H1 (cell line): ENCODE measurements around the gene ADRA2B. TPM values are rescaled to one million over a fixed set of nuclear protein-coding genes. Genes with fewer than 3 reads are reported as not detected.
A peak's percentile ranks its signal among the peaks of the same experiment; 100 is the strongest.

Experiments used
- CTCF ChIA-PET: fragments of 300-600 bp; sonication (Branson Sonifier 250); formaldehyde crosslinking; loops from one replicate; lab custom pipeline; 2021; ENCODE audit not compliant: partially characterized antibody; lab: Charles Lee
- POLR2A ChIA-PET: fragments of 300-600 bp; sonication (Branson Sonifier 250); formaldehyde crosslinking; loops from one replicate; lab custom pipeline; 2021; ENCODE audit warnings: inconsistent platforms; ENCODE audit not compliant: partially characterized antibody; lab: Charles Lee
- DNase-seq, 2 experiments: peaks; one replicate each; pipeline versions ENCODE4 v3.0.0 to v3.0.0-alpha.2; 2010 to 2022; ENCODE audit warnings: low spot score in 2 of 2, low read depth in 1 of 2, mixed read lengths in 1 of 2
- FAIRE-seq: peaks from 2 replicates; lab custom pipeline; 2011; peaks lifted over from hg19 to GRCh38; lab: Jason Lieb, UNC
- H2AFZ ChIP-seq: 2 replicates; pipeline ENCODE4 v1.8.1; 2012; ENCODE audit warnings: low read length, inconsistent platforms
- H2AK5ac ChIP-seq: 2 replicates; pipeline ENCODE4 v1.6.1; 2013; ENCODE audit warnings: low read depth, low read length
- H2BK120ac ChIP-seq: replicated peaks from 2 replicates; pipeline ENCODE3; 2013; ENCODE audit warnings: low read depth, low read length, inconsistent platforms
- H2BK12ac ChIP-seq: 2 replicates; pipeline ENCODE4 v1.6.1; 2013; ENCODE audit warnings: low read depth, low read length
- H2BK15ac ChIP-seq: 2 replicates; pipeline ENCODE4 v1.6.1; 2013; ENCODE audit warnings: low read length
- H2BK20ac ChIP-seq: 2 replicates; pipeline ENCODE4 v1.6.1; 2013; ENCODE audit warnings: low read length
- H2BK5ac ChIP-seq: 2 replicates; pipeline ENCODE4 v1.6.1; 2013; ENCODE audit warnings: low read depth, low read length
- H3K14ac ChIP-seq: 2 replicates; pipeline ENCODE4 v1.6.1; 2013; ENCODE audit warnings: inconsistent platforms; ENCODE audit not compliant: insufficient read length
- H3K18ac ChIP-seq: 2 replicates; pipeline ENCODE4 v1.6.1; 2013; ENCODE audit warnings: low read length; ENCODE audit errors: extremely low read depth
- H3K23ac ChIP-seq: 2 replicates; pipeline ENCODE4 v1.6.1; 2013; ENCODE audit warnings: inconsistent platforms; ENCODE audit not compliant: insufficient read length
- H3K23me2 ChIP-seq: 2 replicates; pipeline ENCODE4 v1.6.1; 2013; ENCODE audit warnings: low read depth, low read length
- H3K27ac ChIP-seq: 2 replicates; pipeline ENCODE4 v1.6.1; 2011; ENCODE audit warnings: low read depth, low read length, inconsistent platforms
- H3K27me3 ChIP-seq, 4 experiments: replicated peaks in 1 of 4; 1 replicate in 1 of 4; 2 replicates in 3 of 4; pipeline versions ENCODE4 v1.6.1 to v1.8.1; 2011 to 2013; ENCODE audit warnings: low read length in 3 of 4, mild to moderate bottlenecking in 3 of 4, inconsistent platforms in 2 of 4, mixed read lengths in 2 of 4, moderate library complexity in 1 of 4; ENCODE audit not compliant: control insufficient read depth in 3 of 4, insufficient read depth in 3 of 4; ENCODE audit errors: extremely low read depth in 1 of 4
- H3K36me3 ChIP-seq, 4 experiments: 2 replicates each; pipeline versions ENCODE4 v1.6.1 to v1.8.1; 2011 to 2013; ENCODE audit warnings: mild to moderate bottlenecking in 4 of 4, low read length in 3 of 4, moderate library complexity in 2 of 4, control low read depth in 1 of 4, inconsistent platforms in 1 of 4; ENCODE audit not compliant: insufficient read depth in 4 of 4, control insufficient read depth in 2 of 4
- H3K4ac ChIP-seq: replicated peaks from 2 replicates; pipeline ENCODE3; 2013; ENCODE audit warnings: low read length, low read depth, mixed read lengths, inconsistent platforms; ENCODE audit not compliant: insufficient read length
- H3K4me1 ChIP-seq, 4 experiments: replicated peaks in 1 of 4; 1 replicate in 1 of 4; 2 replicates in 3 of 4; pipeline versions ENCODE4 v1.6.1 to v1.8.1; 2011 to 2013; ENCODE audit warnings: low read length in 3 of 4, inconsistent platforms in 2 of 4, mixed read lengths in 1 of 4; ENCODE audit not compliant: insufficient read depth in 4 of 4, control insufficient read depth in 3 of 4
- H3K4me2 ChIP-seq, 2 experiments: 2 replicates each; pipeline versions ENCODE4 v1.6.1 to v1.8.1; 2011 to 2013; ENCODE audit warnings: low read depth in 2 of 2, low read length in 2 of 2, control low read depth in 1 of 2, inconsistent platforms in 1 of 2, mild to moderate bottlenecking in 1 of 2; ENCODE audit not compliant: insufficient read depth in 1 of 2
- H3K4me3 ChIP-seq, 4 experiments: fragments of 200-600, 300-600 bp in 1 of 4; sonication (generic), shearing (Covaris generic), sonication (Bioruptor Twin) in 1 of 4; 2 replicates each; pipeline versions ENCODE4 v1.5.1 to v1.8.1; 2011 to 2016; ENCODE audit warnings: low read length in 4 of 4, low read depth in 3 of 4, control low read depth in 2 of 4, inconsistent platforms in 2 of 4, mild to moderate bottlenecking in 2 of 4, mixed read lengths in 1 of 4, moderate library complexity in 1 of 4; ENCODE audit not compliant: insufficient read depth in 2 of 4; ENCODE audit errors: extremely low read depth in 1 of 4
- H3K56ac ChIP-seq: replicated peaks from 2 replicates; pipeline ENCODE3; 2013; ENCODE audit warnings: low read depth, mild to moderate bottlenecking, mixed read lengths, low read length, inconsistent platforms; ENCODE audit not compliant: insufficient read length
- H3K79me1 ChIP-seq: 2 replicates; pipeline ENCODE4 v1.6.1; 2013; ENCODE audit warnings: low read depth, low read length, control low read depth
- H3K79me2 ChIP-seq, 2 experiments: 2 replicates each; pipeline versions ENCODE4 v1.6.1 to v1.8.1; 2012 to 2013; ENCODE audit warnings: low read length in 2 of 2, mild to moderate bottlenecking in 2 of 2, inconsistent platforms in 1 of 2; ENCODE audit not compliant: insufficient read depth in 2 of 2, control insufficient read depth in 1 of 2
- H3K9ac ChIP-seq, 4 experiments: replicated peaks in 1 of 4; 1 replicate in 1 of 4; 2 replicates in 3 of 4; pipeline versions ENCODE4 v1.6.1 to v1.8.1; 2011 to 2013; ENCODE audit warnings: low read depth in 3 of 4, low read length in 3 of 4, control low read depth in 2 of 4, mild to moderate bottlenecking in 2 of 4, moderate library complexity in 2 of 4, inconsistent platforms in 1 of 4; ENCODE audit errors: extremely low read depth in 1 of 4
- H3K9me3 ChIP-seq, 2 experiments: 2 replicates each; pipeline versions ENCODE4 v1.6.1 to v1.8.1; 2012 to 2013; ENCODE audit warnings: mild to moderate bottlenecking in 2 of 2, moderate library complexity in 2 of 2, control low read depth in 1 of 2, inconsistent platforms in 1 of 2, low read depth in 1 of 2, low read length in 1 of 2, mixed read lengths in 1 of 2; ENCODE audit not compliant: insufficient read depth in 2 of 2
- H4K20me1 ChIP-seq, 2 experiments: replicated peaks in 1 of 2; 2 replicates each; pipeline versions ENCODE3 to v1.8.1; 2011 to 2013; ENCODE audit warnings: inconsistent platforms in 2 of 2, low read length in 2 of 2, mild to moderate bottlenecking in 1 of 2; ENCODE audit not compliant: insufficient read depth in 2 of 2, control insufficient read depth in 1 of 2
- H4K5ac ChIP-seq: 2 replicates; pipeline ENCODE4 v1.6.1; 2013; ENCODE audit warnings: low read length, low read depth, mixed read lengths, inconsistent platforms; ENCODE audit not compliant: insufficient read length
- H4K8ac ChIP-seq: 2 replicates; pipeline ENCODE4 v1.8.0; 2013; ENCODE audit warnings: mild to moderate bottlenecking, moderate library complexity, low read length, inconsistent platforms; ENCODE audit not compliant: insufficient read depth; ENCODE audit errors: extremely low read depth
- H4K91ac ChIP-seq: replicated peaks from 2 replicates; pipeline ENCODE3; 2013; ENCODE audit warnings: low read length, mixed read lengths, inconsistent platforms; ENCODE audit not compliant: insufficient read length
- CBX5 ChIP-seq: fragments of 300-800, 300-1000 bp; sonication (generic); IDR thresholded peaks from 2 replicates; pipeline ENCODE4 v1.7.1; 2016; ENCODE audit warnings: antibody characterized with exemption, low read length, low read depth
- CTCF ChIP-seq, 3 experiments: IDR thresholded peaks; 1 replicate in 2 of 3; 2 replicates in 1 of 3; pipeline versions ENCODE4 v1.5.1 to v1.6.1; 2011; ENCODE audit warnings: low read length in 3 of 3, mild to moderate bottlenecking in 3 of 3, inconsistent platforms in 2 of 3, low read depth in 1 of 3, moderate library complexity in 1 of 3; ENCODE audit not compliant: insufficient read depth in 1 of 3; ENCODE audit errors: control extremely low read depth in 1 of 3
- EGR1 ChIP-seq: IDR thresholded peaks from 2 replicates; pipeline ENCODE4 v1.6.1; 2011; ENCODE audit warnings: low read depth, low read length, borderline replicate concordance
- KDM1A ChIP-seq: fragments of 200-600, 300-600 bp; sonication (generic); IDR thresholded peaks from 2 replicates; pipeline ENCODE4 v1.7.1; 2016; ENCODE audit warnings: mild to moderate bottlenecking, low read length, borderline replicate concordance
- PHF8 ChIP-seq: fragments of 200-600 bp; sonication (generic); conservative IDR thresholded peaks from 2 replicates; pipeline ENCODE4 v1.7.1; 2012; ENCODE audit warnings: low read depth, mild to moderate bottlenecking, inconsistent platforms, low read length, moderate library complexity
- RNF2 ChIP-seq: fragments of 200-900, 300-1000 bp; sonication (generic); IDR thresholded peaks from 2 replicates; pipeline ENCODE4 v1.7.1; 2016; ENCODE audit warnings: borderline replicate concordance, low read depth, mild to moderate bottlenecking, antibody characterized with exemption, low read length; ENCODE audit not compliant: poor library complexity, severe bottlenecking; ENCODE audit errors: missing control alignments
- SRF ChIP-seq: IDR thresholded peaks from 2 replicates; pipeline ENCODE4 v1.6.1; 2011; ENCODE audit warnings: mild to moderate bottlenecking, low read depth, low read length, moderate library complexity
- TCF12 ChIP-seq: IDR thresholded peaks from 2 replicates; pipeline ENCODE4 v1.6.1; 2011; ENCODE audit warnings: low read depth, mild to moderate bottlenecking, low read length
- WGBS, 2 experiments: shearing (Covaris generic) in 1 of 2; methylation state at CpG; one replicate each; pipeline versions ENCODE4 v1.1.6 to v1.1.7; 2013 to 2015; ENCODE audit warnings: low lambda C conversion rate in 2 of 2, mixed read lengths in 2 of 2, inconsistent platforms in 1 of 2, low coverage in 1 of 2, missing lambda C conversion rate in 1 of 2; ENCODE audit not compliant: insufficient replicate concordance in 2 of 2, insufficient coverage in 1 of 2, insufficient read length in 1 of 2; ENCODE audit errors: extremely low coverage in 1 of 2, missing lambda C conversion rate in 1 of 2; 5-methylcytosine and 5-hydroxymethylcytosine counted together
- polyA plus RNA-seq, 7 experiments: library from polyadenylated mRNA; depleted of rRNA in 3 of 7; stranded (reverse) in 5 of 7; unstranded in 2 of 7; fragments of >200 nt in 5 of 7; fragments of 200-250 nt in 2 of 7; gene quantifications; 1 replicate in 5 of 7; 2 replicates in 1 of 7; 4 replicates in 1 of 7; pipeline versions ENCODE4 v1.2.1 to v1.2.3, GENCODE V29; 2011 to 2013; ENCODE audit warnings: missing spikeins in 2 of 7, mixed read lengths in 2 of 7
- total RNA-seq: library from RNA; stranded (reverse); fragmentation: NEBNext Ultra II Directional; extraction: Animal tissue kit (Norgen Biotek cat#: 25700); gene quantifications from 2 replicates; pipeline ENCODE4 v1.2.1, GENCODE V29; 2021

Gene ADRA2B
- total and polyA plus RNA-seq, 2 of the 8 experiments (the other 6 are each of a cell fraction or from before 2014, with no cell fraction given): 5.8 to 6.5 TPM

- no peaks in the 10 kb centered on the region for H3K27me3 ChIP-seq
- no peaks in the 10 kb centered on the region for H3K79me2 ChIP-seq
- no peak overlapping the region for H3K9ac ChIP-seq
- H3K18ac ChIP-seq: peak overlapping the region; percentile 38; the same call in 1 of the 2 replicates
- H3K79me1 ChIP-seq: no peaks in the 10 kb centered on the region
- DNase-seq: no peak
- H3K4me2 ChIP-seq: no peak overlapping the region
- H3K14ac ChIP-seq: no peak overlapping the region
- no peak overlapping the region for H3K4ac ChIP-seq
- H2AFZ ChIP-seq: no peak overlapping the region
- peaks cover 2% of the 10 kb centered on the region; the same call in 1 of the 2 replicates for H3K23me2 ChIP-seq
- H3K36me3 ChIP-seq: no peaks in the 10 kb centered on the region
- TF ChIP-seq CBX5 (no peak), CTCF (IDR thresholded peaks at IDR 0.05; ENCODE audit: control extremely low read depth in 1 of 3, insufficient read depth in 1 of 3, low read depth in 1 of 3, low read length in 3 of 3) (no peak), SRF (no peak), RNF2 (no peak), PHF8 (no peak), KDM1A (no peak), TCF12 (no peak), EGR1 (no peak)
- H3K4me3 ChIP-seq: no peak overlapping the region
- H2AK5ac ChIP-seq: no peak overlapping the region; the same call in 1 of the 2 replicates
- no peak for FAIRE-seq
- H4K20me1 ChIP-seq: no peaks in the 10 kb centered on the region
- peaks cover 0 to 26% (median 16%) of the 10 kb centered on the region in 4 experiments; a peak in 6 of 7 replicates for H3K4me1 ChIP-seq
- peak overlapping the region; percentile 81; the same call in 1 of the 2 replicates for H2BK12ac ChIP-seq
- H3K9me3 ChIP-seq: peaks cover 4 to 11% of the 10 kb centered on the region in 2 experiments
- H2BK120ac ChIP-seq: no peak overlapping the region
- H2BK15ac ChIP-seq: peak overlapping the region; percentile 81; the same call in 1 of the 2 replicates
- H2BK20ac ChIP-seq: peak overlapping the region; percentile 80; the same call in 1 of the 2 replicates
- H3K56ac ChIP-seq: no peak overlapping the region
- peak overlapping the region; percentile 22 for H4K8ac ChIP-seq
- no peak overlapping the region for H4K5ac ChIP-seq
- H2BK5ac ChIP-seq: peak overlapping the region; percentile 13; the same call in 1 of the 2 replicates
- no peak overlapping the region for H3K27ac ChIP-seq
- peak overlapping the region; percentile 84 for H4K91ac ChIP-seq
- WGBS, 2 experiments: 80% methylated on average over 9 of the region's 9 CpGs; no CpG with 5 or more reads in 1 of the 2 experiments
- H3K23ac ChIP-seq: no peak overlapping the region
- ChIA-PET POLR2A (interaction anchor here (2.3 kb wide), 1 partner anchor 10 kb away, joined by 6 read pairs; the partner anchor contains the start of gene ADRA2B), CTCF (interaction anchor here (1.3 to 7.2 kb wide), 4 partner anchors 9 to 32 kb away, joined by 3 to 61 read pairs (median 18); partner anchors contain the start of genes ADRA2B and ASTL)
Observed at GRCh38 chr2:96106991-96107707, 9.2 kb downstream of the ADRA2B start.
